Measurements from ENCODE around the gene GABRG3.
"Not testable (repeated sequence)": the region's sequence is repeated elsewhere in the genome, so short reads cannot be mapped to it uniquely, and the experiment has no call there.

Gene GABRG3

GRCh38 chr15:27183201-27183600 is 212.2 kb downstream of the GABRG3 start:
- no peak for ATAC-seq

GRCh38 chr15:27191515-27191914 is 220.5 kb downstream of the GABRG3 start:
- ATAC-seq, result not testable (repeated sequence)

GRCh38 chr15:27196691-27197090 is 225.7 kb downstream of the GABRG3 start:
- no peak for ATAC-seq

- no peak for ATAC-seq
Observed at GRCh38 chr15:27201425-27201824, 230.4 kb downstream of the GABRG3 start.

GRCh38 chr15:27210176-27210575 is 239.2 kb downstream of the GABRG3 start:
- no peak for ATAC-seq

- ATAC-seq, result no peak
Observed at GRCh38 chr15:27214032-27214431, 243.1 kb downstream of the GABRG3 start.

- no peak for ATAC-seq
Observed at GRCh38 chr15:27214961-27215360, 244.0 kb downstream of the GABRG3 start.

- ATAC-seq, result no peak
Observed at GRCh38 chr15:27218426-27218825, 247.4 kb downstream of the GABRG3 start.

GRCh38 chr15:27219636-27220035 is 248.7 kb downstream of the GABRG3 start:
- no peak for ATAC-seq

- no peak for ATAC-seq
Observed at GRCh38 chr15:27220199-27220598, 249.2 kb downstream of the GABRG3 start.

- no peak for ATAC-seq
Observed at GRCh38 chr15:27222479-27222878, 251.5 kb downstream of the GABRG3 start.

GRCh38 chr15:27223179-27223578 is 252.2 kb downstream of the GABRG3 start:
- no peak for ATAC-seq

- no peak for ATAC-seq
Observed at GRCh38 chr15:27231811-27232210, 260.8 kb downstream of the GABRG3 start.

GRCh38 chr15:27232876-27233275 is 261.9 kb downstream of the GABRG3 start:
- ATAC-seq, result no peak

- ATAC-seq, result no peak
Observed at GRCh38 chr15:27234593-27234992, 263.6 kb downstream of the GABRG3 start.

- no peak for ATAC-seq
Observed at GRCh38 chr15:27235161-27235560, 264.2 kb downstream of the GABRG3 start.

GRCh38 chr15:27235681-27236080 is 264.7 kb downstream of the GABRG3 start:
- no peak for ATAC-seq

GRCh38 chr15:27237319-27237939 is 266.4 kb downstream of the GABRG3 start:
- no peak for ATAC-seq

- ATAC-seq, result no peak
Observed at GRCh38 chr15:27238209-27238608, 267.2 kb downstream of the GABRG3 start.

GRCh38 chr15:27238707-27239423 is 267.9 kb downstream of the GABRG3 start:
- ATAC-seq, result no peak

- no peak for ATAC-seq
Observed at GRCh38 chr15:27241943-27242342, 271.0 kb downstream of the GABRG3 start.

- no peak for ATAC-seq
Observed at GRCh38 chr15:27244047-27244446, 273.1 kb downstream of the GABRG3 start.

GRCh38 chr15:27248251-27248650 is 277.3 kb downstream of the GABRG3 start:
- ATAC-seq, result no peak

- ATAC-seq, result no peak
Observed at GRCh38 chr15:27249046-27249759, 278.2 kb downstream of the GABRG3 start.

All from activated CD4-positive, CD25-positive, alpha-beta regulatory T cell treated with anti-CD3 and anti-CD28 coated beads, Interleukin-2, amount 50 U/mL, for 24 hours (primary cell).